ENCODE measurements around the gene RCL1. TPM values are rescaled to one million over a fixed set of nuclear protein-coding genes. Genes with fewer than 3 reads are reported as not detected.

The RCL1 gene
- total RNA-seq, 1 experiment from 2014 or later, result 31.2 TPM

DNA sequence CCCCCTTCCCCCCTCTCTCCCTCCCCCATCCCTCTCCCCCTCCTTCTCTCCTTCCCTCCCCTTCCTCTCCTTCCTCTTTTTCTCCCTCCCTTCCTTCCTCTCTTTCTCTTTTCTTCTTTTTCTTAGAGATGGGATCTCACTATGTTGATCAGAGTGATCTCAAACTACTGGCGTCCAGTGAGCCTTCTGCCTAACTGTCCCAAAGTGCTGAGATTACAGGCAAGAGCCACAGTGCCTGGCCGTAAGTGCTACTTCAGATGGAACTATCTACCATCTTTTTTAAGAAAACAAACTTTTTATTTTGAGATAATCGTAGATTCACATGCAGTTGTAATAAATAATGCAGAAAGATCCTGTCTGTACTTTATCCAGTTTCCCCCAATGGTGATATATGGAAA lies 6.3 kb downstream of the RCL1 start:
- no peaks in the 10 kb centered on the region for H3K9me3 ChIP-seq (ENCODE audit: low read depth, low read length, poor library complexity, severe bottlenecking)
- peaks cover 16% of the 10 kb centered on the region for H3K4me1 ChIP-seq (ENCODE audit: insufficient read depth, low read length, poor library complexity, severe bottlenecking)
- H3K27ac ChIP-seq (ENCODE audit: low read depth, low read length, poor library complexity, severe bottlenecking), result no peak overlapping the region
- POLR2A ChIA-PET (ENCODE audit: low non-redundant PET), result no interaction called here
- DNase-seq (ENCODE audit: low spot score), result no peak
- BruUV-seq (replicated peaks), result no TSS peak
- H3K4me3 ChIP-seq (ENCODE audit: low read depth, low read length, poor library complexity, severe bottlenecking), result no peak overlapping the region
- H3K27me3 ChIP-seq (replicated peaks; ENCODE audit: insufficient read depth, low read depth, low read length, poor library complexity), result no peaks in the 10 kb centered on the region
- no peaks in the 10 kb centered on the region for H3K36me3 ChIP-seq (ENCODE audit: insufficient read depth, low read length, poor library complexity, severe bottlenecking)
- CTCF ChIA-PET, result interaction anchor here (0.6 kb wide), 1 partner anchor 700 kb away, joined by 6 read pairs; no protein-coding TSS in a partner anchor
- TF ChIP-seq CTCF (conservative IDR thresholded peaks at IDR 0.05; ENCODE audit: low read depth, low read length) (no peak), EZH2 (IDR thresholded peaks at IDR 0.05; ENCODE audit: borderline replicate concordance, low read depth, low read length, poor library complexity, severe bottlenecking) (no peak)
- intact Hi-C loops (cut with micrococcal nuclease; ENCODE audit: unreplicated experiment), result loop anchor here (10.0 kb wide), 1 partner anchor 186 kb away; the partner anchor contains the start of gene JAK2

DNA sequence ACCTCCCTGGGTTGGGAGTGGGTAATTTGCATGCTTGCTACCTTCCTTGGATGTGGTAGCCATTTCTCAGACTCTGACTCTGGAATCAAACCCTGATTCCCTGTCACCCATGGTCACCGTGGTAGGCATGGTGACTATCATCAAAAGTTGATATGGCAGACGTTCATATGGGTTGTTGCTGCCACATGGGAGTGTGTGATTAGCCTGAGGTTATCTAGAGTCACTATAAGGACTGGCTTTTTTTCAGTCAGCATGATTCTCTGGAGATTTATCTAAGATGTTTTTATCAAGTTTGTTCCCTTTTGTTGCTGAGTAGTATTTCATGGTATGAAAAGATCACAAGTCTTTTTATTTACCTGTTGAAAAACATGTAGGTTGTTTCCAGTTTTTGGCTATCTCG lies 7.0 kb downstream of the RCL1 start:
- no peak for DNase-seq (ENCODE audit: low spot score)
- peaks cover 14% of the 10 kb centered on the region for H3K4me1 ChIP-seq (ENCODE audit: insufficient read depth, low read length, poor library complexity, severe bottlenecking)
- no TSS peak for BruUV-seq (replicated peaks)
- no peak overlapping the region for H3K4me3 ChIP-seq (ENCODE audit: low read depth, low read length, poor library complexity, severe bottlenecking)
- H3K27me3 ChIP-seq (replicated peaks; ENCODE audit: insufficient read depth, low read depth, low read length, poor library complexity), result no peaks in the 10 kb centered on the region
- intact Hi-C loops (cut with micrococcal nuclease; ENCODE audit: unreplicated experiment), result loop anchor here (10.0 kb wide), 1 partner anchor 185 kb away; the partner anchor contains the start of gene JAK2
- TF ChIP-seq EZH2 (IDR thresholded peaks at IDR 0.05; ENCODE audit: borderline replicate concordance, low read depth, low read length, poor library complexity, severe bottlenecking), result no peak
- no peak for TF ChIP-seq CTCF (conservative IDR thresholded peaks at IDR 0.05; ENCODE audit: low read depth, low read length)
- no peak overlapping the region for H3K27ac ChIP-seq (ENCODE audit: low read depth, low read length, poor library complexity, severe bottlenecking)
- ChIA-PET CTCF (no interaction called here), POLR2A (ENCODE audit: low non-redundant PET) (no interaction called here)
- H3K36me3 ChIP-seq (ENCODE audit: insufficient read depth, low read length, poor library complexity, severe bottlenecking), result no peaks in the 10 kb centered on the region
- no peaks in the 10 kb centered on the region for H3K9me3 ChIP-seq (ENCODE audit: low read depth, low read length, poor library complexity, severe bottlenecking)

GRCh38 chr9:4801156-4801555 lies 8.4 kb downstream of the RCL1 start:
- peaks cover 14% of the 10 kb centered on the region for H3K4me1 ChIP-seq (ENCODE audit: insufficient read depth, low read length, poor library complexity, severe bottlenecking)
- H3K27ac ChIP-seq (ENCODE audit: low read depth, low read length, poor library complexity, severe bottlenecking), result no peak overlapping the region
- H3K9me3 ChIP-seq (ENCODE audit: low read depth, low read length, poor library complexity, severe bottlenecking), result peaks cover 1% of the 10 kb centered on the region
- no peaks in the 10 kb centered on the region for H3K27me3 ChIP-seq (replicated peaks; ENCODE audit: insufficient read depth, low read depth, low read length, poor library complexity)
- H3K36me3 ChIP-seq (ENCODE audit: insufficient read depth, low read length, poor library complexity, severe bottlenecking), result no peaks in the 10 kb centered on the region
- DNase-seq (ENCODE audit: low spot score), result no peak
- ChIA-PET CTCF (no interaction called here), POLR2A (ENCODE audit: low non-redundant PET) (no interaction called here)
- H3K4me3 ChIP-seq (ENCODE audit: low read depth, low read length, poor library complexity, severe bottlenecking), result no peak overlapping the region
- TF ChIP-seq EZH2 (IDR thresholded peaks at IDR 0.05; ENCODE audit: borderline replicate concordance, low read depth, low read length, poor library complexity, severe bottlenecking), result no peak
- no peak for TF ChIP-seq CTCF (conservative IDR thresholded peaks at IDR 0.05; ENCODE audit: low read depth, low read length)
- no TSS peak for BruUV-seq (replicated peaks)
- intact Hi-C loops (cut with micrococcal nuclease; ENCODE audit: unreplicated experiment), result no loop called here

Measured in A673 (cell line).